Measurements from ENCODE around the gene EMC9.

- TF ChIP-seq CTCF (conservative IDR thresholded peaks at IDR 0.05; ENCODE audit: low read length): no peak
- TF ChIP-seq EZH2phosphoT487 (IDR thresholded peaks at IDR 0.05; ENCODE audit: borderline replicate concordance): no peak
Observed at GRCh38 chr14:24176599-24176998, 35.2 kb upstream of the EMC9 start.
